Stimulated activated naive CD4-positive, alpha-beta T cell (primary cell): ENCODE results near the gene IPCEF1.
"Not testable (repeated sequence)": the region's sequence is repeated elsewhere in the genome, so short reads cannot be mapped to it uniquely, and the experiment has no call there.

Source experiments
- DNase-seq, 6 experiments: peaks; one replicate each; lab custom pipeline; 2025; lab: John Stamatoyannopoulos, UW

Gene IPCEF1

DNA sequence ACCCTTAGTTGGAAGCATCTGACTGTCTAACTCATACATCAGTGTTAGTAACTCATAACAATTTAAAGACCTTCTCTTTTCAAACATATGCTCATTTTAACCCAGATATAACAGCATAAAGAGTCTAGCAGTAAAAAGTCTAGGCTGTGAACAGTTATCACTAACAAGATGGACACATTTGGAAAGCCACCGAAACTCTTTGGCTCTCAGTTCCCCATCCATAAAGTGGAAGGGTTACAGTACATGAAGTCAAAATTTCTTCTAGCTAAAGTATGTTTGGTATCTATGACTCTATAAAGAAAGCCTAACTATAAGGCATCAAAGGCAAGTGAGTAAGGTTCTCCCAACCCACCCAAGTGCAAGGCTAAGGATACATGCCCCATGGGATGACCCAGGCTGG, 22.5 kb downstream of the IPCEF1 start:
- not testable (repeated sequence) for DNase-seq

GRCh38 chr6:154331750-154332149, 24.9 kb downstream of the IPCEF1 start:
- DNase-seq = no peak

- no peak for DNase-seq
Observed at GRCh38 chr6:154329350-154330170, 27.0 kb downstream of the IPCEF1 start.

DNA sequence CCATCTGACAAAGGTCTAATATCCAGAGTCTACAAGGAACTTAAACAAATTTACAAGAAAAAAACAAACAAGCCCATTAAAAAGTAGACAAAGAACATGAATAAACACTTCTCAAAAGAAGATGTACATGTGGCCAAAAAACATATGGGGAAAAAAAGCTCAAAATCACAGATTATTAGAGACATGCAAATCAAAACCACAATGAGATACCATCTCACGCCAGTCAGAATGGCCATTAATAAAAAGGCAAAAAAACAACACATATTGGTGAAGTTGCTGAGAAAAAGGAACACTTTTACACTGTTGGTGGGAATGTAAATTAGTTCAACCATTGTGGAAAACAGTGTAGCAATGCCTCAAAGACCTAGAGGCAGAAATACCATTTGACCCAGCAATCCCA, 29.3 kb downstream of the IPCEF1 start:
- DNase-seq = not testable (repeated sequence)

- no peak for DNase-seq
Observed at GRCh38 chr6:154325142-154325541, 31.5 kb downstream of the IPCEF1 start.

GRCh38 chr6:154320181-154320580, 36.4 kb downstream of the IPCEF1 start:
- no peak for DNase-seq

- DNase-seq = no peak
Observed at GRCh38 chr6:154319231-154319858, 37.3 kb downstream of the IPCEF1 start.

DNA sequence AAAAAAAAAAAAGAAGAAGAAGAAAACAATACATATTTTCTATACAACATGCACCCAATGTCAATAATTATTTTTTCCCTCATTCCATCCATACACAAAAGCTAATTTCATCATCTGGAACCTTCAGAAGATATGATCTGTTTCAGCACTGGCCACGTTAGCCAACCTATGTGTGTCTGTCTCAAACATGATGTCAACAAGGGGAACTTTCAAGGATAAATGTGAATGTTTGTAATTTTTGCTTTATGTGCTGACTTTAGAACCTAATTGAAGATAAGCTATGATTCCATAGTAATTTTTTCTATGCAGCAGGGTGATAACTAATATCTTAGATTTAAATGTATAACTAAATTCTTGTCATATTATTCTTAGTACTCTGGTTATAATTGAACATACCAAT, 37.9 kb downstream of the IPCEF1 start:
- DNase-seq = no peak

DNA sequence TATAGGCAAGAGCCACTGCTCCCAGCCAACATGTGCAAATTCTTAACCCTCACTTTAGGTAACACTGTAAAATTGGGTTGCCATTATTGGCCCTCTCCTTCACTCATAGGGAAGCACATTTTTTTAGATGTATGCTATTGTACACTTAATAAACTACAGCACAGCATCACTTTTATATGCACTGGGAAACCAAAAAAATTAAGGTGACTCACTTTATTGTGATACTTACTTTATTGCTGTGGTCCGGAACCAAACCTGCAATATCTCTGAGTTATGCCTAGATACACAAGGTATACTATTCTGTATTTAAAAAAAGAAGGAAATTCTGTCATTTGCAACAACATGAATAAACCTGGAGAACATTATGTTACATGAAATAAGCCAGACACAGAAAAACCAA, 40.5 kb downstream of the IPCEF1 start:
- no peak for DNase-seq

GRCh38 chr6:154314084-154314483, 42.5 kb downstream of the IPCEF1 start:
- no peak for DNase-seq

DNA sequence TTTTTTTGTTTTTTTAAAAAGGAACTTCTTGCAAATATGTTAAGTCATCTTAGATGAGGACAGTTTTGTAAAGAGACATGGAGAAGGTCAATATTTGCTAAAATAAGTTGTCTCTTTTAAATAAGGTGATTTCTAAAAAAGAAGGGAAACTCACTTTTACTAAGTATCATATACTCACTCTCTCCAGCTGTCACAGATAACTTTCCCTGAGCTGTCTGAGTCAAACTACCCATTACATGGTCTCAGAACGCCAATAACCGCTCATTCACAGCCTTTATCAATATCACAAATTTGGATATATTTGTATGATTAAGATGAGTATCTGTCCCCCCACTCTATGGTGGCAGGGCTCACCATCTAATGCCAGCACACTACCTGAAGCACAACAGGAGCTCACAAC, 47.6 kb downstream of the IPCEF1 start:
- DNase-seq = no peak

- no peak for DNase-seq
Observed at GRCh38 chr6:154307696-154308425, 48.7 kb downstream of the IPCEF1 start.

DNA sequence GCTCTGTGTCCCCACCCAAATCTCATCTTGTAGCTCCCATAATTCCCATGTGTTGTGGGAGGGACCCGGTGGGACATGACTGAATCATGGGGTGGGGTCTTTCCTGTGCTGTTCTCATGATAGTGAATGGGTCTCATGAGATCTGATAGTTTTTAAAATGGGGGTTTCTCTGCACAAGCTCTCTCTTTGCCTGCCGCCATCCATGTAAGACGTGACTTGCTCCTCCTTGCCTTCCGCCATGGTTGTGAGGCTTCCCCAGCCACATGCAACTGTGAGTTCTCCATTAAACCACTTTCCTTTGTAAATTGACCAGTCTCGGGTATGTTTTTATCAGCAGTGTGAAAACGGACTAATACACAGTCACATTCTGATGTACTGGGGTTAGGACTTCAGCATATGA, 49.5 kb downstream of the IPCEF1 start:
- DNase-seq = not testable (repeated sequence)

DNA sequence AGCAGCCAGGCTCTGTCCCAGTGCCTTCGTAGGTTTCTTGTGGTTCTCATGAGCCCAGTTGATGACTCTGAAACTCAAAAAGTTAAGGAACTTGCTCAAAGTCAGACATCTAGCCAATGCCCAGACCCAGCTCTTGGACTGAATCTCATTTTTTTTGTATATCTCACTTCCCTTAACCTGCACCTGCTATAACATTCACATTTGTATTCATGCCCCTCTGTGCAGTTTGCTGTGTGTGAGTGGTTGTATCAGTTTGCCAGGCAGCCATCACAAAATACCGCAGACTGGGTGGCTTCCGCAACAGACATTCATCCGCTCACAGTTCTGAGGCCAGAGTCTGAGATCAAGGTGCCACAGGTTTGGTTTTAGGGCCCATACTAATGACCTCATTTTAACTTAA, 49.9 kb downstream of the IPCEF1 start:
- DNase-seq = no peak

DNA sequence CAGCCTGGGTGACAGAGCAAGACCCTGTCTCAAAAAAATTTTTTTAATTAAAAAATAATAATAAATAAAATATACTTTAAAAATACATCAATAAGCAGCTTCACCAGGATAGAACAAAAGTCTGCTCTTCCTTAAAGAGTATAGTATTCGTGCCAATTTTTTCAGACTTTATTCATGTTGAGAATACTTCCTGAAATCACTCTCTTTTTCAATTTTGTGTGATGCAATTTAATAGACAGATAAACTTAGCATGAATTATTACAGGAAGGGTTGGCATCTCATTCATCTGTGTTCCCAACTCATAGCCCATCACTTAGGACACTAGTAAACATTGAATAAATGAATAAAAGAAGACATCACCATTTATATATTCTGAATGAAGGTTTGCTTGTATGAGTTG, 52.4 kb downstream of the IPCEF1 start:
- no peak for DNase-seq

DNA sequence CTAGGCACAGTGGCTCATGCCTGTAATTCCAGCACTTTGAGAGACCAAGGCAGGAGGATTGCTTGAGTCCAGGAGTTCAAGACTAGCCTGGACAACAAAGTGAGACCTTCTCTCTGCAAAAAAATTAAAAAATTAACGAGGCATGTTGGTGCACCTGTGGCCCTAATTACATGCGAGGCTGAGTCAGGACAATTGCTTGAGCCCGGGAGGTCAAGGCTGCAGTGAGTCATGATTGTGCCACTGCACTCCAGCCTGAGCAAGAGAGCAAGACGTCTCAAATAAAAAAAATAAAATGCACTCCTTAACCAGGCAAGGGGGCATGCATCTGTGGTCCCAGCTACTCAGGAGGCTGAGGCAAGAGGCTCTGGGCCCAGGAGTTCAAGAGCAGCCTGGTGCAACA, 53.0 kb downstream of the IPCEF1 start:
- not testable (repeated sequence) for DNase-seq

DNA sequence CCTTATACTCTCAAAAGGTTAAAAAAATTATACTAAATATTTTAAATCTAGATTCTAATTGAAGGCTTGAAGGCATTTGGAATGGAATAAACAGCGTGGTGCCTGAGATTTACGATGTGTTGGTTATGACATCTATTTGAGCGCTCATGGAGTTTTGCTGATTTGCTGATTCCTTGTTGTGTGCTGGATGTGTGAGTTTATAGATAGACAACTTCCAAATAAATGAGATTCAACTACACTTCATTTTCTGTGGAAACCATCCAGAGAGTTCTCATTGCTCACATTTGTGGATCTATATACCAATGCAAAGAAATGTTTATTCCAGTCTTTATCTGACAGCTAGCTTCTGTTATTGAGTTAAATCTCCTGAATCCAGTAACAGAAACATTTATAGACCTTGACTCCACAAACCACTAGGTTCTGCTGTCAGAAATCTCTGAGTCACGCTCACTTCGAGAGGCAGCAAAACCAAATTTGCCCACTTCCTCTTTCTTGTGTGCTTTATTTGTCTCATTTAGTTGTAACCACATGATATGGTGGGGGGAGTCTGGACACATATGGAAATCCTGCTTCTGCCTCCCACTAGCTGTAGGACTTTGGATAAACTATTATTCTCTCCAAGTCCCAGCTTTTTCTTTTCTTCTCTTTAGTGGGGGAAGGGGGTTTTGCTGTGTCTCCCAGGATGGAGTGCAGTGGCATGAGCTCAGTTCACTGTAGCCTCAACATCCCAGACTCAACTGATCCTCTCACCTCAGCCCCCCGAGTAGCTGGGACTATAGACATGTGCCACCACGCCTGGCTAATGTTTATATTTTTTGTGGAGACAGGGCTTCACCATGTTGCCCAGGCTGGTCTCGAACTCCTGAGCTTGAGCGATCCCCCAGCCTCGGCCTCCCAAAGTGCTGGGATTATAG, 54.5 kb downstream of the IPCEF1 start:
- DNase-seq = peak in 2 of 6 experiments; percentile 2 to 9

DNA sequence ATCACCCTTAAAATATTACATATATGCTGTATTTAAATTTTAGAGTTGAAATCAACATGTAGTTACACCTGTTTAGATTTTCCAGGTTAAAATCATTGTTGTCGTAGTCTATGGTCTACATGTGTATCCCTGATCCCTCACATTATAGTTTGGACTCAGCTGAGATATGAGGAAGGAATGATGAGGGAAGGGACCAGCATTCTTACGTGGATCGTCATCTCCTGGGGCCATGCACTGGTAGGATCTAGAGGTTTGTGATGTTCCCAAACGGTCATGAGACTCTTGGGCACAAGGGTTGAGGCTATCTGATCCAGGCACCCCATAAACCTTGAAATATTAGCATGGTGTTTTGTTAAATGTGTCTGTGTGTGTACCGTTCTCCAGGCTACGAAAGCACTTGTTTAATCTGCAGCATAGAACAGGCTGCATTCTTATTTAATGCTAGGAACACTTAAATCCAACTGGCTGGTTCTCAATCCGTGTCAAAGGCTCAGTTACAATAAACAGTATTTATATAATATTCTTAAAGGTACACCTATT, 55.4 kb downstream of the IPCEF1 start:
- no peak for DNase-seq

GRCh38 chr6:154298297-154298696, 58.3 kb downstream of the IPCEF1 start:
- no peak for DNase-seq

DNA sequence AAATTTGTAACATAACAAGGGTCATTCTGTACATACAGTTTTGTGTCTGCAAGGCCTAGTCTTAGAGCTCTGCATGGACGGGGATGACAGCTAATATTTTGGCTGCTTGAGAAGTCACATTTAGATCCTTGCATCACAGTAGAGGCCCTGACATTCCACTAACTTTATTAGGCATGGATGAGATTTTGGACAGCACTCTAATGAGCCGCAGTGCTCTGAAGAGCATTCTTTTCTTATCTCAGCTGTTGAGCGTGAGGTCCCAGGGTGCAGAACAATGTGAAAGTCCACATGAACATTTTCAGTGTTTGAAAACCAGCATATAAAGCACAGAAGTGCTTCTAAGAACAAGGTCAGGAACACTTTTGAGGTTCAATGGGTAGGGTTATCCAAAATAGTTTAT, 58.9 kb downstream of the IPCEF1 start:
- no peak for DNase-seq

GRCh38 chr6:154297210-154297609, 59.4 kb downstream of the IPCEF1 start:
- no peak for DNase-seq

- DNase-seq = no peak
Observed at GRCh38 chr6:154295733-154296132, 60.9 kb downstream of the IPCEF1 start.
